HFF-Myc (cell line): ENCODE measurements around the gene ZNF346.
"Not testable (repeated sequence)": the region's sequence is repeated elsewhere in the genome, so short reads cannot be mapped to it uniquely, and the experiment has no call there.

Experiments used
- DNase-seq: peaks from one replicate; pipeline ENCODE4 v3.0.0-alpha.2; 2011; ENCODE audit warnings: low read depth; ENCODE audit errors: extremely low read depth
- H3K4me3 ChIP-seq: replicated peaks from 2 replicates; pipeline ENCODE4 v1.5.1; 2011; ENCODE audit warnings: low read depth, mild to moderate bottlenecking, control low read depth, low read length
- TF ChIP-seq, protein P1 (sequence below): IDR thresholded peaks from 2 replicates; pipeline ENCODE4 v1.5.1; 2012; ENCODE audit warnings: mild to moderate bottlenecking, low read depth, low read length, control low read depth; ENCODE audit errors: missing control alignments

The ZNF346 gene

DNA sequence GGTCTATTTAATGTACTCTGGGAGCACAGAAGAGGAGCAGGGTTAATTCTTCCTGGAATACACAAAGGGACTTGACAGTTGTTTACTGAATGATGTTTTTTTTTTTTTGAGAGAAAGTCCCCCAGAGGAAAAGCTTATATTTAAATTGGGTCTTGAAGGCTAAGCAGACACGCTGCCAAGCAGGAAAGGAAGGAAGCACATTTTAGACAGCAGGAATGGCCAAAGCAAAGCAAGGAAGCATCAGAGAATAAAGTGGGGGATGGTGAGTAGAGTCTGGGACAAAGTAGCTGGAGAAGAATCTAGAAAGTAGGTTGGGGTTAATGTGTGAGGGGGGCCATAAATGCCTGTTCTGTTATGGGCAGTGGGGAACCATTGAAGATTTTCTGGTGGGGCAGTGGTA lies 21.5 kb downstream of the ZNF346 start:
- no peak overlapping the region for H3K4me3 ChIP-seq
- TF ChIP-seq, protein P1, sequence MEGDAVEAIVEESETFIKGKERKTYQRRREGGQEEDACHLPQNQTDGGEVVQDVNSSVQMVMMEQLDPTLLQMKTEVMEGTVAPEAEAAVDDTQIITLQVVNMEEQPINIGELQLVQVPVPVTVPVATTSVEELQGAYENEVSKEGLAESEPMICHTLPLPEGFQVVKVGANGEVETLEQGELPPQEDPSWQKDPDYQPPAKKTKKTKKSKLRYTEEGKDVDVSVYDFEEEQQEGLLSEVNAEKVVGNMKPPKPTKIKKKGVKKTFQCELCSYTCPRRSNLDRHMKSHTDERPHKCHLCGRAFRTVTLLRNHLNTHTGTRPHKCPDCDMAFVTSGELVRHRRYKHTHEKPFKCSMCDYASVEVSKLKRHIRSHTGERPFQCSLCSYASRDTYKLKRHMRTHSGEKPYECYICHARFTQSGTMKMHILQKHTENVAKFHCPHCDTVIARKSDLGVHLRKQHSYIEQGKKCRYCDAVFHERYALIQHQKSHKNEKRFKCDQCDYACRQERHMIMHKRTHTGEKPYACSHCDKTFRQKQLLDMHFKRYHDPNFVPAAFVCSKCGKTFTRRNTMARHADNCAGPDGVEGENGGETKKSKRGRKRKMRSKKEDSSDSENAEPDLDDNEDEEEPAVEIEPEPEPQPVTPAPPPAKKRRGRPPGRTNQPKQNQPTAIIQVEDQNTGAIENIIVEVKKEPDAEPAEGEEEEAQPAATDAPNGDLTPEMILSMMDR, result no peak
- DNase-seq, result no peak

DNA sequence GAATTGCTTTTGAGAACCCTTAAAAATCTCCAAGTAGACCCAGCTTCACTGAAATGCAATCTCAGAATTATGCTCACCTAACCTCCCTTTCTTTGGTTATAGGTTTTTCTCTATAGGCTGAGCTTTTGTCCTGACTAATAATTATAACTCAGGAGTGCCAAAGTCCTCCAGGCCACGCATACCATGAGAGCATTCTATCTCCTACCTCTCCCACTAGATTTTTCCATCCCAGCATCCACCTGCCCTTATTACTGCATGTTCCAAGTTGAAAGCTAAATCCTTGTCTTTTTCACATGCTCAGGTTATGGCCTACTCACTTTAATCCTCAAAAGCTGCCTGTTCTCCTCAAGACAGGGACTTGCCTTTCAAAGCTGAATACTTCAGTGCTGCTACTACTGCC lies 22.1 kb downstream of the ZNF346 start:
- TF ChIP-seq, protein P1, result no peak
- DNase-seq, result no peak
- no peak overlapping the region for H3K4me3 ChIP-seq

DNA sequence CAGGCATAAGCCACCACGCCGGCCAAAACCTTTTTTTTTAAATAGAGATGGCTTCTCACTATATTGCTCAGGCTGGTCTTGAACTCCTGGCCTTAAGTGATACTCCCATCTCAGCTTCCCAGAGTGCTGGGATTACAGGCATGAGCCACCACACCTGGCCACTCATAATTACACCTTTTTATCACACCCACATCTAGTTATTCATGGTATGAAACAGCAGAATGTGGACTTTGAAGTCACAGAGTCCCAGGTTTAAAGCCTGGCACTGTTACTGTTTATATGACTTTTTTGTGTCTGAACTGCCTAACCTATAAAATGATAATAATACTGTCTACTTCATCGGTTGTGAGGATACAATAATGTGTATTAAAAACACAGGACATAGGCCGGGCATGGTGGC lies 23.1 kb downstream of the ZNF346 start:
- DNase-seq, result no peak
- H3K4me3 ChIP-seq, result no peak overlapping the region
- TF ChIP-seq, protein P1, result no peak

DNA sequence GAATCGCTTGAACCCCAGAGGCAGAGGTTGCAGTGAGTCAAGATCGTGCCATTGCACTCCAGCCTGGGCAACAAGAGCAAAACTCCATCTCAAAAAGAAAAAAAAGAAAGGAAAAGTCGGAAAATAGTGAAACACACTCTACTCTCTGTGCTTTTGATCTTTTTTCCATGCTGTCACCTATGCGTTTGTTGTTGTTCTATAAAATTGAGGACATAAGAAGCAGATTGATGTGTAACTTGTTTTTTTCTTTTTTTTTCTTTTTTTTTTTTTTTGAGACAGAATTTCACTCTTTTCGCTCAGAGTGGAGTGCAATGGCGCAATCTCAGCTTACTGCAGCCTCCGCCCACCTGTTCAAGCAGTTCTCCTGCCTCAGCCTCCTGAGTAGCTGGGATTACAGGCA lies 26.0 kb downstream of the ZNF346 start:
- H3K4me3 ChIP-seq, DNase-seq: not testable (repeated sequence)

DNA sequence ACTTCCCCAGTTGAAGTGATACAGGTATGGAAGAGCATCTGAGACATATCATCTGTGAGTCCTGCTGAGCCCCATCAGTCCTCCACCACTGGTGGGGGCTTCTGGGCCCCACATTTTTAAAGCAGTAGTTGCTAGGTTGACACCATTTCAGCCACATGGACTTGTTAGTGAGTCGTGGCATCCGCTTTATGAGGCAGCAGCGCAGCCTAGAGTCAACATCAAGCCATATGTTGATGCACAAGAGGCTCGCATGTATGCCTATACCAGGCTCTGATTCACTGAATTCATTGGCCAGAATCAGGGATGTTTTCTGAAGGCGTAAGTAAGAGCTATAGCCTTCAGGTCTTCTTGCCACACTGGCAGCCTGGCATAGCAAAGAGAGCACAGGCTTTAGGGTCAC lies 26.8 kb downstream of the ZNF346 start:
- no peak for DNase-seq
- TF ChIP-seq, protein P1, result no peak
- H3K4me3 ChIP-seq, result no peak overlapping the region

DNA sequence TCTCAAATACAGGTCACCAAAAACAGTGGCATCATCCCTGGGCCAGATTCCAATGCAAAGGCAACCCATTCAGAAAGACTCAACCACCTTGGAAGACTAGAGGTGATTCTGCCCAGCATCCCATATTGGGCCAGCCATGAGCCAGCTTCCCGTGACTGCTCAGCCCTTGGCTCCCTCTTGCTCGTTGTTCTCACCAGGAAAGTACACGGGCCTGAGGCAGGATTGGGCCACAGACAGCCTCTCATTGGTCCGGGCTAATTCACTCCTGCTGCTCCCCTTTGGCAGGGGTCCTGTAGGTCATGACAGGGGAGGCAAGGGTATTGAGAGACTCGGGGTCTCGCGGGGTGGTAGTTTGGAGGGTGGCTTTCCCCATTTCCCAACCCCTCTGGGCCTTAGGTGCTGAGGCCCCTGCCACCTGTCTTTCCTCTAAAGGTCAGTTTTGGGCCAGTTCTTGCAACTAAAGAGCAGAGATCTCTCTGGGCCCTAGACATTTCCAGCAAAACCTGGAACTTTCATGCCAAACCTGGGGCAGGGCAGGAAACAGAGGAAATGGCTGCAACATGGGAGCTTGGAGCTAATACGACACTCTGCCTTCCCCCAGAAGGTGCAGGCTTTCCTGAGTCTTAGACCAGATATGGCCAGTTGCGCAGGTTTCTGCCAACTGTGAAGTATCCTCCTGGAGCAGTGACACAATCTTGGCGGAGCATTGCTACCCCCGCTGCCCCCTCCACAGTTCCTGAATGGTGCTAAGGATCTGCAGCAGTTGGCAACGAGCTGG lies 42.2 kb downstream of the ZNF346 start:
- TF ChIP-seq, protein P1, result no peak

DNA sequence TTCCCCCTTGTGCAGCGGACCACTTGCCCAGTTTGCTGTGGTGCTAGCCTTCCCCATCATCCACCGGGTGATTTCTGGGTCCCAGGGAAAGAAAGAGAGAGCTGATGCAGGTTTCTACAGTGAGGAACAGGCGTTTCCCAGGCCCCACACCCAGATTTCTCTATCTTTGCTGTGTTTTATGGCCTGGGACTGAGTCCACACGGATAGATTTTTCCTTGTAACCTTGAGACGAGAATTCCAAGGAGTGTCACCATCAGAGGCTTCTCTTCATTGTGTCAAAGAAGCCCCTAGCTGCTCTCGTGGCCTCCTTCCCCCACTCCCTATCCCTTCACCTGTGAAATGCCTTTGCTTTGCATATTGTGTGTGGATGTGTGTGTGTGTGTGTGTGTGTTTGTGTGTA lies 43.0 kb downstream of the ZNF346 start:
- TF ChIP-seq, protein P1, result no peak
- no peak for DNase-seq
- no peak overlapping the region for H3K4me3 ChIP-seq

More for the DNA sequence above, 42.2 kb downstream of the ZNF346 start:
- no peak for DNase-seq
- H3K4me3 ChIP-seq, result no peak overlapping the region
